Peyer's patch (tissue), 4 donors: ENCODE measurements around the gene ARSH.

Experiments used
- CTCF ChIP-seq, 6 experiments: fragments of 450-650 bp in 4 of 6; fragments of 200-600 bp in 2 of 6; sonication (generic) in 1 of 6; IDR thresholded peaks; one replicate each; pipeline ENCODE4 v1.5.1; 2017 to 2019; ENCODE audit warnings: antibody characterized with exemption in 6 of 6, mild to moderate bottlenecking in 3 of 6, moderate library complexity in 1 of 6
- POLR2A ChIP-seq, 2 donors: fragments of 450-650 bp; IDR thresholded peaks; one replicate each; pipeline ENCODE4 v1.5.1; 2017; ENCODE audit warnings: antibody characterized with exemption in 2 of 2, mild to moderate bottlenecking in 2 of 2, moderate library complexity in 2 of 2

- TF ChIP-seq POLR2A (IDR thresholded peaks at IDR 0.05) (no peak), CTCF (IDR thresholded peaks at IDR 0.05) (no peak)
These were observed 40.2 kb downstream of the ARSH start for GRCh38 chrX:3046253-3047240.
